AG20443 (cell line): Measurements from ENCODE around the gene PCDHGC4.

Experiments used
- DNase-seq: peaks from one replicate; pipeline ENCODE4 v3.0.0; 2012; ENCODE audit warnings: low spot score, mixed read lengths

PCDHGC4 gene

GRCh38 chr5:141484641-141485311 is at the start of gene PCDHGC4:
Gene PCDHGC4, plus strand, starts transcription at chr5:141485030. Its CDS starts 144 bp downstream, at chr5:141485174.
- peak; percentile 57 for DNase-seq

GRCh38 chr5:141437221-141437620 is 47.6 kb upstream of the PCDHGC4 start:
- DNase-seq: no peak

- DNase-seq: no peak
Observed at GRCh38 chr5:141439411-141440141, 45.3 kb upstream of the PCDHGC4 start.

GRCh38 chr5:141440341-141440740 is 44.5 kb upstream of the PCDHGC4 start:
- DNase-seq: no peak

GRCh38 chr5:141441571-141442170 is 43.2 kb upstream of the PCDHGC4 start:
- DNase-seq: no peak

- no peak for DNase-seq
Observed at GRCh38 chr5:141465351-141465750, 19.5 kb upstream of the PCDHGC4 start.

GRCh38 chr5:141475625-141476131 is 9.2 kb upstream of the PCDHGC4 start, which contains the start of gene PCDHGC3:
Gene PCDHGC3, plus strand, starts transcription at chr5:141475966. Its CDS starts 151 bp downstream, at chr5:141476117.
- DNase-seq: peak; percentile 97

GRCh38 chr5:141476132-141476911 is 8.5 kb upstream of the PCDHGC4 start:
- peak; percentile 77 for DNase-seq

- DNase-seq: no peak
Observed at GRCh38 chr5:141477044-141477575, 7.7 kb upstream of the PCDHGC4 start.

- no peak for DNase-seq
Observed at GRCh38 chr5:141477815-141478214, 7.0 kb upstream of the PCDHGC4 start.

- no peak for DNase-seq
Observed at GRCh38 chr5:141478321-141478945, 6.4 kb upstream of the PCDHGC4 start.

- DNase-seq: no peak
Observed at GRCh38 chr5:141479776-141480175, 5.1 kb upstream of the PCDHGC4 start.

GRCh38 chr5:141483902-141484301 is 928 bp upstream of the PCDHGC4 start:
- DNase-seq: no peak

GRCh38 chr5:141484310-141484640 is 555 bp upstream of the PCDHGC4 start:
- no peak for DNase-seq

GRCh38 chr5:141485321-141486055 is 658 bp downstream of the PCDHGC4 start:
- DNase-seq: no peak

GRCh38 chr5:141486091-141486490 is 1.3 kb downstream of the PCDHGC4 start:
- no peak for DNase-seq

GRCh38 chr5:141487131-141487530 is 2.3 kb downstream of the PCDHGC4 start:
- no peak for DNase-seq

GRCh38 chr5:141488591-141489561 is 4.0 kb downstream of the PCDHGC4 start, which contains the start of gene PCDHGC5:
Gene PCDHGC5, plus strand, starts transcription at chr5:141489081. Its CDS starts 160 bp downstream, at chr5:141489241.
- peak; percentile 88 for DNase-seq

- no peak for DNase-seq
Observed at GRCh38 chr5:141489841-141490240, 5.0 kb downstream of the PCDHGC4 start.
